ENCODE measurements around the gene ARHGEF17. TPM values are rescaled to one million over a fixed set of nuclear protein-coding genes. Genes with fewer than 3 reads are reported as not detected.

ARHGEF17 gene
- total RNA-seq, 3 donors from 2014 or later = 7.6 to 75.8 (median 13.6) TPM

GRCh38 chr11:73311394-73311869 lies 3.4 kb downstream of the ARHGEF17 start:
- H3K36me3 ChIP-seq (ENCODE audit: low read depth) = no peaks in the 10 kb centered on the region
- no peak for TF ChIP-seq CTCF (IDR thresholded peaks at IDR 0.05)
- intact Hi-C loops (cut with DNase I, micrococcal nuclease) = no loop called here
- no peak overlapping the region for H3K4me3 ChIP-seq
- H3K9me3 ChIP-seq = no peaks in the 10 kb centered on the region
- peaks cover 13% of the 10 kb centered on the region for H3K4me1 ChIP-seq (ENCODE audit: low read depth)
- ATAC-seq = no peak
- peak in 1 of 3 donors; percentile 27 for DNase-seq

- intact Hi-C loops (cut with DNase I, micrococcal nuclease) = no loop called here
- DNase-seq = no peak
- H3K36me3 ChIP-seq (ENCODE audit: low read depth) = no peaks in the 10 kb centered on the region
- no peak overlapping the region for H3K4me3 ChIP-seq
- ATAC-seq = no peak
- no peak for TF ChIP-seq CTCF (IDR thresholded peaks at IDR 0.05)
- H3K4me1 ChIP-seq (ENCODE audit: low read depth) = peaks cover 13% of the 10 kb centered on the region
- no peaks in the 10 kb centered on the region for H3K9me3 ChIP-seq
Observed at GRCh38 chr11:73312036-73312435, 4.0 kb downstream of the ARHGEF17 start.

- peaks cover 13% of the 10 kb centered on the region for H3K4me1 ChIP-seq (ENCODE audit: low read depth)
- intact Hi-C loops (cut with DNase I, micrococcal nuclease) = no loop called here
Observed at GRCh38 chr11:73312851-73313327, 4.8 kb downstream of the ARHGEF17 start.

GRCh38 chr11:73313652-73314051 lies 5.6 kb downstream of the ARHGEF17 start:
- H3K9me3 ChIP-seq = no peaks in the 10 kb centered on the region
- ATAC-seq (no peak), DNase-seq (no peak)
- TF ChIP-seq CTCF (IDR thresholded peaks at IDR 0.05) = no peak
- H3K4me3 ChIP-seq = no peak overlapping the region
- intact Hi-C loops (cut with DNase I, micrococcal nuclease) = no loop called here
- H3K36me3 ChIP-seq (ENCODE audit: low read depth) = no peaks in the 10 kb centered on the region
- peaks cover 13% of the 10 kb centered on the region for H3K4me1 ChIP-seq (ENCODE audit: low read depth)

More at GRCh38 chr11:73312851-73313327, 4.8 kb downstream of the ARHGEF17 start:
- Histone ChIP-seq H3K9me3 (no peaks in the 10 kb centered on the region), H3K36me3 (ENCODE audit: low read depth) (no peaks in the 10 kb centered on the region), H3K4me3 (no peak overlapping the region)
- DNase-seq = peak in 1 of 3 donors; percentile 21
- no peak for ATAC-seq
- TF ChIP-seq CTCF (IDR thresholded peaks at IDR 0.05) = no peak

- Histone ChIP-seq H3K36me3 (ENCODE audit: low read depth) (no peaks in the 10 kb centered on the region), H3K4me1 (ENCODE audit: low read depth) (peaks cover 13% of the 10 kb centered on the region), H3K4me3 (no peak overlapping the region), H3K9me3 (no peaks in the 10 kb centered on the region)
- ATAC-seq = no peak
- TF ChIP-seq CTCF (IDR thresholded peaks at IDR 0.05) = no peak
- intact Hi-C loops (cut with DNase I, micrococcal nuclease) = no loop called here
- no peak for DNase-seq
Observed at GRCh38 chr11:73314117-73314961, 6.3 kb downstream of the ARHGEF17 start.
